ENCODE data around the gene ENTREP3. TPM values are rescaled to one million over a fixed set of nuclear protein-coding genes. Genes with fewer than 3 reads are reported as not detected.

Gene ENTREP3
- total and polyA plus RNA-seq, 7 donors: 17.6 to 61.3 (median 21.3) TPM

- Histone ChIP-seq H3K27ac (peak overlapping the region; percentile 99), H3K4me3 (peak overlapping the region; percentile 100), H3K4me1 (peaks cover 21% of the 10 kb centered on the region), H3K9me3 (no peaks in the 10 kb centered on the region), H3K27me3 (ENCODE audit: insufficient read depth in 3 of 3, low read length in 2 of 3) (no peaks in the 10 kb centered on the region), H3K36me3 (ENCODE audit: insufficient read depth in 1 of 2, low read depth in 1 of 2) (peaks cover 3 to 21% of the 10 kb centered on the region in 2 donors)
- ATAC-seq: peak; percentile 49 to 59 (median 51)
- WGBS, 3 donors: 15 to 20% (median 19%) methylated on average over 13 of the region's 13 CpGs
- peak; percentile 82 for TF ChIP-seq CTCF (IDR thresholded peaks at IDR 0.05)
- intact Hi-C loops (cut with DNase I): loop anchor here in 1 of 2 donors (1.0 kb wide), 1 partner anchor 20 kb away; no protein-coding TSS in a partner anchor
- peak; percentile 86 to 90 for DNase-seq
These were observed 48.1 kb downstream of the ENTREP3 start for GRCh38 chr1:155206891-155207805.

- intact Hi-C loops (cut with DNase I): loop anchor here in 1 of 2 donors (1.0 kb wide), 1 partner anchor 21 kb away; no protein-coding TSS in a partner anchor
- Histone ChIP-seq H3K36me3 (ENCODE audit: insufficient read depth in 1 of 2, low read depth in 1 of 2) (peaks cover 0 to 11% of the 10 kb centered on the region in 2 donors), H3K27ac (no peak overlapping the region), H3K4me3 (no peak overlapping the region), H3K4me1 (peaks cover 21% of the 10 kb centered on the region), H3K9me3 (no peaks in the 10 kb centered on the region), H3K27me3 (ENCODE audit: insufficient read depth in 3 of 3, low read length in 2 of 3) (no peaks in the 10 kb centered on the region)
- no peak for TF ChIP-seq CTCF (IDR thresholded peaks at IDR 0.05)
- no peak for ATAC-seq
- 68 to 82% (median 76%) methylated on average over 9 of the region's 9 CpGs for WGBS, 3 donors
- peak in 1 of 2 donors; percentile 17 for DNase-seq
These were observed 49.2 kb downstream of the ENTREP3 start for GRCh38 chr1:155205969-155206593.

GRCh38 chr1:155205035-155205434, 50.2 kb downstream of the ENTREP3 start:
- Histone ChIP-seq H3K4me1 (peaks cover 21% of the 10 kb centered on the region), H3K27me3 (ENCODE audit: insufficient read depth in 3 of 3, low read length in 2 of 3) (no peaks in the 10 kb centered on the region), H3K4me3 (no peak overlapping the region), H3K27ac (no peak overlapping the region), H3K36me3 (ENCODE audit: insufficient read depth in 1 of 2, low read depth in 1 of 2) (peaks cover 0 to under 1% of the 10 kb centered on the region in 2 donors), H3K9me3 (no peaks in the 10 kb centered on the region)
- peak in 1 of 2 donors; percentile 39 for DNase-seq
- WGBS, 3 donors: 92 to 96% (median 93%) methylated on average over 14 of the region's 14 CpGs
- intact Hi-C loops (cut with DNase I): no loop called here
- no peak for ATAC-seq
- no peak for TF ChIP-seq CTCF (IDR thresholded peaks at IDR 0.05)

GRCh38 chr1:155202731-155203515, 52.4 kb downstream of the ENTREP3 start:
- intact Hi-C loops (cut with DNase I): no loop called here
- ATAC-seq (no peak), DNase-seq (peak in 1 of 2 donors; percentile 31)
- no peaks in the 10 kb centered on the region for H3K9me3 ChIP-seq
- no peaks in the 10 kb centered on the region for H3K36me3 ChIP-seq (ENCODE audit: insufficient read depth in 1 of 2, low read depth in 1 of 2)
- H3K27me3 ChIP-seq (ENCODE audit: insufficient read depth in 3 of 3, low read length in 2 of 3): no peaks in the 10 kb centered on the region
- no peak for TF ChIP-seq CTCF (IDR thresholded peaks at IDR 0.05)
- H3K4me3 ChIP-seq: no peak overlapping the region
- H3K4me1 ChIP-seq: peaks cover 9% of the 10 kb centered on the region
- H3K27ac ChIP-seq: no peak overlapping the region
- 87 to 90% (median 87%) methylated on average over 19 of the region's 19 CpGs for WGBS, 3 donors

Measured in psoas muscle (tissue), 8 donors.